Stimulated activated CD8-positive, alpha-beta memory T cell treated with anti-CD3 and anti-CD28 coated beads, Interleukin-7, amount 100 ng/mL, for 24 hours (primary cell): ENCODE data around the gene ARHGAP8.
"Not testable (repeated sequence)": the region's sequence is repeated elsewhere in the genome, so short reads cannot be mapped to it uniquely, and the experiment has no call there.

Experiments
- DNase-seq: peaks from one replicate; pipeline ENCODE4 v3.0.0-alpha.2; 2020; ENCODE audit warnings: low read depth

ARHGAP8 gene

DNA sequence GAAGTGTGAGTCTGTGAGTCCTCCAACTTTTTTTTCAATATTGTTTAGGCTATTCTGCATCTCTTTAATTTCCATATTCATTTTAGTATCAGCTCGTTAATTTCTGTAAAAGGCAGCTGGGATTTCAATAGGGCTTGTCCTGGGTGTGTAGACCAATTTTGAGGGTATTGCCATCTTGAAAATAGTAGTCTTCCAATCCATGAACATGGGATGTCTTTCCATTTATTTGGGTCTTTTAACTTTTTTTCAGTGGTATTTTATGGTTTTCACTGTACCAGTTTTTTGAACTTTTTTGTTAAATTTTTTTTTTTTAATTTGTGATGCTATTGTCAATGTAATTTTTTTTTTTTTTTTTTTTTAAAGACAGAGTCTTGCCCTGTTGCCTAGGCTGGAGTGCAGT is 79.5 kb downstream of the ARHGAP8 start:
- no peak for DNase-seq

DNA sequence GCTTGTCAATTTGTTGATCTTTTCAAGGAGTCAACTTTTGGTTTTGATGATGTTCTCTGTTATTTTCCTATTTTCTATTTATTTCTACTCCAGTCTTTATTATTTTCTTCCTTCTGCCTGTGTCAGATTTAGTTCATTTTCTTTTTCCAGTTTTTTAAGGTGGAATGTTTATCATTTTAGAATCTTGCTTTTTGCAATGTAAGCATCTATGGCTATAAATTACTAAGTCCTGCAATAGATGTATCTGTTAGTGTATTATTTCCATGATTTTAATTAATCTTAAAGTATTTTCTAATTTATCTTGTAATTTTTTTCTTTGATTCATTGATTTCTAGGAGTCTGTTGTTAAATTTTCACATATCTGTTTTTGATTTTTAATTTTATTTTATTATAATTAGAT is 81.7 kb downstream of the ARHGAP8 start:
- no peak for DNase-seq

DNA sequence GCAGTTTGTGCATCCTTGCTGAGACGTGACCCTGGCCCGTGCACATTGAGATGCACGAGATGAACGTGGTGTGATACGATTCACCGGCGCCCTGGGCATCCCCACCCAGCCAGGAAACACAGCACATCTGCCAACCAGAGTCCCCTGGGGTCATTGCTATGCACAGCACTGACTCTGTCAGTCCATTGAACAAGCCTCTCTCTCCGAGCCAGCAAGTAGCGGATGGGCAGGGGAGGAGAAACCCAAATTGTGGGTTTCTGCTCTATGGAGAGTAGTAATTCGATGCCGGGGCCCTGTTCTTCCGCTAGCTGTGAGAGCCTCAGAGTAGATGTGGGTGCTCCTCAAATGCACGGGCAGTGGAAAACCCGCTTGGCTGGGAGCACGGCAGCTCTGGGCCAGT is 85.1 kb downstream of the ARHGAP8 start:
- DNase-seq = no peak

DNA sequence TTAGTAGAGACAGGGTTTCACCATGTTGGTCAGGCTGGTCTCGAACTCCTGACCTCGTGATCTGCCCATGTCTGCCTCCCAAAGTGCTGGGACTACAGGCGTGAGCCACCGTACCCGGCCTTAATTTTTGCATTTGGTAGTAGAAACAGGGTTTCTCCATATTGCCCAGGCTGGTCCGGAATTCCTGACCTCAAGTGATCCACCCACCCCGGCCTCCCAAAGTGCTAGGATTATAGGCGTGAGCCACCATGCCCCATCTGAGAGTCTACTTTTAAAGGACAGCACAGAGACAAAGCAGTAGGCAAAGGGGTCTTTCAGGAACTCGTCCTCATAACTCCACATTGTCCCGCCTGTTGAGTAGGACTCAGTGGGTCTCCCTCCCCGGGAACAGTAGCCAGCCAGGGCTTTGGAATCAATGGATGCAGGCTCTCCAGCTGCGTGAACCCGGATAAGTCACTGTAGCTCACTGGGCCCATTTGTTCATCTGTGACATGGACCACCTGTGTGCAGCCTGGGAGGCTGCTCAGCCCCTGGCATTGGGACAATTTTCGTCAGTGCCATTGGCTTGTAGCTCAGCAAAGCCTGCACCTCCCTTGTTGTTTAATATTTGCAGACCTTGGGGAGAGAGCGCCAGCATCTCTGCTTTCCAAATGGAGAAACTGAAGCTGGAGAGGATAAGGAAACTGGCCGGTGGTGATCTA is 86.1 kb downstream of the ARHGAP8 start:
- no peak for DNase-seq

DNA sequence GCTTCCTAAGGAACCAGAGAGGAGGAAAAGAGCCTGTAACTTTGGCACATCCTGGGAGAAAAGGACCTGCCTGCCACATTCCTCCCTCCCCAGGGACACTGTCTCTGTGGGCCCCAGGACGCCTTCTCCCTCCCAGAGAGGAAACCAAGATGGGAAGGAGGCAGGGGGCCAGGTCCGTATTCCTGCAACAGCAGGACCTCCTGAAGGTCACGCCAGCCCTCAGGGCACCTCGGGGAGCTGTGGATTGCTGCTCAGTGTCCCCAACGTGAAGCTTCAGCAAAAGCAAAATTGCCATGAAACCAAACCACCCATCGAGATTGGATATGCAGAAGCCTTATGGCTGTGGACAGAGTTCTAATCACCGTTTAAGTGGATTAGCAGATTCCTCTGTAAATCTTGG is 86.7 kb downstream of the ARHGAP8 start:
- DNase-seq = no peak

DNA sequence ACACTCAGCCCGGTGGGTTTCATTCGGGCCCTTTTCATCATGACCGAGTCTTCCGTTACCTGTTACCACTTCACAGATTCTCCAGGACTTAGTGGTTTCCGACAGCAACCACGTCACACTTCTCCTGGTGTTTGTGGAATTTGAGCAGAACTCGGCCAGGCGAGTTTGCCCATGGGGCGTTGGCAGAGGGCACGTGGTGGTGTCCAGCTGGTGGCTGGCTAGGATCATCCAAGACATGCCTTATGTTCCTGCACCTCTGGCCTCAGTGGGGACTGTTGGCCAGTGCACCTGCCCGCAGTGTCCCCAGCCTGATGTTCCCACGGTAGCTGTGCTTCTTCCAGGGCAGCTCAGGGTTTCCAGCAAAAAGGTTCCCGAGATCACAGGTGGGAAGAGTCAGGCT is 87.3 kb downstream of the ARHGAP8 start:
- DNase-seq = no peak

DNA sequence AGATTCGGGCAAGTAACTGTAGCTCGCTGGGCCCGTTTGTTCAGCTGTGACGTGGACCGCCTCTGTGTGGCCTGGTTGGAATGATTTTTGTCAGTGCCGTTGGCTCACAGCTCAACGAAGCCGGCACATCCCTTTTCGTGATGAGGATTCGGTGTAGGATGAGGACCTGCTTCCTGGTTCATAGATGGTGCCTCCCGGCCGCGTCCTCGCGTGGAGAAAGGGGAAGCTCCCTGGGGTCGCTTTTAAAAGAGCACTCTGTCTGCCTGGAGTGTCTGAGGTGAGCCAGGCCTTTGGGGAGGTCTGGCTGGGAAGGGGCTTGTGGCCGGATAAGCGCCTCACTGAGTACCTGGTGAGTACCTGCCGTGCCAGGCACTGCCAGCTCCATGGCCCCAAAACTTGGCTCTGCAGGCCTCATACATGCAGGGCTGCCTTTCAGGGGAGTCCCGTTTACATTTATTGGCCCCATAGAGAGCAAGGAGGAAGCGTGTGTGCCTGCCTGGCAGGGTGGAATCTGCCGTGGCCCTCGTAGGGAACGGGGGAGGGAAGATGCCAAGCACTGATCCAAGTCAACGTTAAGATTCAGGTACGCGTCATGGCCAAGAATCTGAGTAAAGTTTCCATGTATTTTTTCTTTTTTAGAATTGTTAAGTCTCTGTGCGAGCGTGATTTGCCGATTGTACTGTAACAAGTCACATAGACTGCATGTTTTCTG is 88.4 kb downstream of the ARHGAP8 start:
- DNase-seq = no peak

DNA sequence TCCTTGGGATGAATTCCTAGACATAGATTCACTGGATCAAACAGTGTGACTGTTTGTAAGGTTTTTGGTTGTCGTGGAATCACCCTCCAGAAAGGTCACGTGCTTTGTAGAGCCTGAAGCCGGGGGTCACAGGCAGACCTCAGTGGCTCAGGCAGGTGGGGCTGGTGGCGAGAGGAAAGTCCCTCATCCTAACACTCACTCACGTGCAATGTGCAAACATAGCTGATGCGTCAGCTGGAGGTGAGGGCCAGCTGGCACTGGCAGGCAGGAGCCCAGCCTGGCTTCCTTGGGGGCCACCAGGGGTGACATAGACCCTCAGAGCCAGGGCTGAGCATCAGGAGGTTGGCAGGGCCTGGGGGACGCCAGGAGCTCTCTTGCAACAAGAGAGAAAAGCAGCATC is 90.0 kb downstream of the ARHGAP8 start:
- no peak for DNase-seq

DNA sequence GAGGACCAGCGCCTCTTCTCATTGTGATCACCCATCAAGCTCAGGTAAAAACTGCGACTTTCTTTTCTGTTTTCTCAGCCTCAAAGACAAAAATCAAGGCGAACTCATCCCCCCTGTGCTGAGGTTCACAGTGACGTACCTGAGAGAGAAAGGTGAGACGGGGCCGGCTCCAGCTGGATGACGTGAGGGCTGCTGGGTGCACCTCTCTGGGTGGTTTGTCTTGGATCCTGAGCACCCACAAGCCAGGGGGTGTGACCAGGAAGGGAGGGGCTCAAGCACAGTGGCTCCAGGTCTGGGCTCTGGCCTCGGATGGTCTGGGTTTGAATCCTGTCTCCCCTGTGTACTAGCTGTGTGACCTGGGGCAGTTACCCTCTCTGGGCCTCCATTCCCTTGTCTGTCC is 92.8 kb downstream of the ARHGAP8 start:
- DNase-seq = no peak

DNA sequence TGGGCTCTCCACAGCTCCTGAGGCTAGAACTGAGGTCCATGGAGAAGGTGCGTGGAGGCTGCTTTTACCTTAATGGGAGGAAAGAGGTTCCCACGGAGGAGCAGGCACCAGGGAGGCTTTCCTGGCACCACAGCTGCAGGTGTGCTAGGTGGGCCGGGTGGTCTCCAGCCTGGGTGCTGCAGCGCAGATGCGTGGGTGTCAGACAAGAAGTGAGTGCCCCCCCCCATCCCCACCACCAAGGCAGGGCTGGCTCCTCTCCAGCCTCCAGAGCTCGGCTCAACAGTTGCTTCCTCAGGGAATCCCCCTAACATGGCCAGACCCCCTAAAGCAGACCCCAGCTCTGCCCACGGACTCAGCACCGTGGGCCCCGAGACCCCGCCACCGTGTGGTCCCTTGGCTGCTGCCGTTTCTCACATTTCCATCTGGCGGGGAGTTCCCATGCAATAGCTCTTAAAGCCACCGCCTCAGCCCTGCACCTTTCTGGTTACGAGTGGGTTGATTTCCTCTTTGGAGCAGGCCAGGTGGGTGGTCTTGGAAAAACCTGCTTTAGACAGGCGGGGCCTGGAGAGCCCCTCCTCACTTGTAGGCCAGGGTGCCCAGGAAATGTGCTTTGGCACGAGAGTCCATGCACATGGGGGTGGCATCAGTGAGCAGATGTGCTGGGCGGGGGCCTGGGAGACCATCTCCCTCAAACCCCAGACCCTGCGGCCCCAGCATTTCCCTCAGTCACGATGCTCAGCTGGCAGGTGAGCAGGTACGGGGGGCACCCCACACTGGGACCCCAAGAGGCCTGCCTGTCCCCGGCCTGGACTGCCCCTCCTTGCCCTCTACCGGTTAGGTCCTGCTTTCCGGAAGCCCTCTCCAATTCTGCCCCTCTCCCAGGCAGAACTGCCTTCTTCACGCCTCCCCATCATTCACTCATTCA is 93.7 kb downstream of the ARHGAP8 start:
- DNase-seq = no peak

DNA sequence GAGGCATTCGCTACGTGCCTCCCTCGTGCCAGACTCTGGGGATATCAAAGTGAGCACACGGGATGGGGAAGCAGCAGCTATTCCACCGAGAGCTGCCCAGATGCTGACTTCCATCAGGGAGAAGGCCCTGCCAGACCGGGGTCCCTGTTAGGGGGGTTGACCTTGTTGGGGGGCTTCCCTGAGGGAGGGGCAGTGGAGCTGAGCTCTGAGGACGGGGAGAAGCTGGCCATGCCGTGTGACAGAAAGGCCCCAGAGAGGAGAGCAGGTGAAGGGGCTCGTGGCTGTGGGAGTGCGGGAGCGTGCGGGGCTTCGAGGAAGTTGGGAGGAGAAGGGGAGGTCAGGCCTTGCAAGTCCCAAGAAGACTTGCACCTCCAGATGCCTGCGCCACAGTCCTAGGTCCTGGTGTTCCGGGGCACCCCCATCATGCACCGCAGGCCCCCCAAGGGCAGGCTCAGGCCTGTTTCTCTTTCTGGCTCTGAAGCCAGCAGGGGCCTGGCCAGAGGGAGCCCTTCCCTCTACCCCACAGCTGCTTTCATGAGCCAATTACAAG is 94.4 kb downstream of the ARHGAP8 start:
- DNase-seq = no peak

DNA sequence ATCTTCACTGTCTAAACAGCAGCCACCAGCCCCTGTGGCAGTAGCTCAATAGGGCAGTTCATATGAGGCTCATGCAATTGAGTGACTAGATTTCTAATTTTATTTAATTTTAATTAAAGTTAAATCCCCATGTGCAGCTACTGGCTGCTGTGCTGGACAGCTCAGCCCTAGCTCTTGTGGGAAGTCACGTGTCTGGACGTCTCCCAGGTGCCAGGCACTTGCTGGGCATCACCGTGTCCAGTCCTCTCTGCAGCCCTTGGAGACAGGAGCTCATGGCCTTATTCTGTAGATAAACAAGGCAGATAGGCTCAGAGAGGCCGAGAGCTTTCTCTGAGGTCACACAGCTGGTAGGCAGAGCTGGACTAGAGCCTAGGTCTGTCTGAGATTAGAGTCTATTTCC is 95.0 kb downstream of the ARHGAP8 start:
- DNase-seq = no peak

DNA sequence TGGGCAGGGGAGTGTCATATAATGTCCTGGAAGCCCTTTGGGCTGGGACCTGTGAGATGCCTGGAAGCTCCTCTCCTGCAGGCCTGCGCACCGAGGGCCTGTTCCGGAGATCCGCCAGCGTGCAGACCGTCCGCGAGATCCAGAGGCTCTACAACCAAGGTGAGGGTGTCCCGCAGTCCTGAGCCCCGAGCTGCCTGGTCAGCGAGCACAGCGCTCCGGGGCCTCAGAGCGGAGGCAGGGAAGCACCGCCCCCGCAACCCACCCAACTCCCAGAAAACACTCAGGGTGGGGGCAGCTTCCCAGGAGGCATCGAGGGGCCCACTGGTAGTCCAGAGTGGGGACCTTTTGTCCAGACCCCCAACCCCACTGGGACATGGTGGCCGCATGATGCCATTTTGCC is 95.5 kb downstream of the ARHGAP8 start:
- no peak for DNase-seq

DNA sequence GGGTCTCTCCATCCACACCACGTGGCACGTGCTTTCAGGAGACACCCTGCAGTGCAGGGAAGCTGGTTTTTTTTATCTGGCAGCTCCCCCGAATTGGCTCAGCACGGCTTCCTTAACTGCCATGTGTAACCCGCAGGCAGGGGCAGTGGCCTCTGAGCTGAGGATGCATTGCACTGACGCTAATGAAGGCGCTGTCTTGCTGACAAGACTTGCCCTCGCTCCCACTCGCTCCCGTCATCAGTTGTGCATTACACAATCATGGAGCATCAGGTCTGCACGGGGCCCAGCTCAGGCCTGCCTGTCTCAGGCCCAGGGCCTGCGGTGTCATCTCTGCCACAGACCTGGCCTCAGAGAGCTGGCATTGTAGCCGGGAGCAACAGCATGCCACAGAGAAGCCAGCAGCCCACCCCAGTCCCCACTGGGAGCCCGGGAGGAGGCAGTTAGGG is 95.9 kb downstream of the ARHGAP8 start:
- no peak for DNase-seq

DNA sequence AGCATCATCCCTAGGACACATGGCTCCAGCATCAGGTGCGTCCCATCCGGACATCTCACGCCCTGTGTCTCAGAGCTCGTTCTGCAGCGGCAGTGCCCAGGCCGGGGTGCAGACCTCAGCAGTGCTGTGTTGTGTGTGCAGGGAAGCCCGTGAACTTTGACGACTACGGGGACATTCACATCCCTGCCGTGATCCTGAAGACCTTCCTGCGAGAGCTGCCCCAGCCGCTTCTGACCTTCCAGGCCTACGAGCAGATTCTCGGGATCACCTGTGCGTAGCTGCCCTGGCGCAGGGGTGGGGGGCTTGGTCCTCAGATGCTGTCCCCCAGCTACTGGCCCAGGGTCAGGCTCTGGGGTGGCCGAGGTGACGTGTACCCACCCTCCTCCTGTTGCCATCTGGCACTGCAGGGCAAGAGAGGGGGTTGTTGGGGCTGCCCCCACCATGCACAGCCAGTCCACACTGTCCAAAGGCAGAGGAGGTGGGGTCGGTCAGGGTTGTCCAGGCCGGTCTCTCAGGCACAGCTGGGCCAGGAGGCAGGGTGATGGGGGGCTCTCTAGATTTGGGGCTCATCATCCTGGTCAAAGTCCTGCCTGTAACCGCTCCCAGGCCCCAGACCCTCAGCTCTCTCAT is 96.5 kb downstream of the ARHGAP8 start:
- DNase-seq = no peak

DNA sequence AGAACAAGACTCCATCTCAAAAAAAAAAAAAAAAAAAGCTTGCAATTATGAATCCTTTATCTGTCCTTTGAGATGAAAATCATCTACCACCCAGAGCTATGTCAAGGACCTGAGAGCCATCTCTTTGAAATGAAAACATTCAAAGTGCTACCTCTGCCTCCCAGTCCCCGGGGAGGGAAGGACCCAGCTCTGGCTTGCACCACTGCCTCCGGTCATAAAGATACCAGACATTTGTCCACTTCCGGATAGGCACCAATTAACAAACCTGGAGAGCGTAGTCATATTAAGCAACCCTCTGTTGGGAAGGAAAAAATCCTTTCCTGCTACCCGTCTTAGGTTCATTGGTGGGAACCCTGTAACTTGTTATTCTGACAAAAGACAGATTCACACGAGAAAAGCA is 98.6 kb downstream of the ARHGAP8 start:
- no peak for DNase-seq

DNA sequence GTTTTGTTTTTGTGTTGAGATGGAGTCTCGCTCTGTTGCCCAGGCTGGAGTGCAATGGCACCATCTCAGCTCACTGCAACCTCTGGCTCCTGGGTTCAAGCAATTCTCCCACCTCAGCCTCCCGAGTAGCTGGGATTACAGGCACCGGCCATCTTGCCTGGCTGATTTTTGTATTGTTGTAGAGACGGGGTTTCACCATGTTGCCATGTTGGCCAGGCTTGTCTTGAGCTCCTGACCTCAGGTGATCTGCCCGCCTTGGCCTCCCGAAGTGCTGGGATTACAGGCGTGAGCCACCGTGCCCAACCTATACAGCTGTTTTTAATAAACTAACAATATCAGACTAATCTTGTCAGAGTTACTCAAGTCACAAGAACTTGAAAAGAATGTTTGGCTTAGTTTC is 102.3 kb downstream of the ARHGAP8 start:
- DNase-seq = not testable (repeated sequence)

DNA sequence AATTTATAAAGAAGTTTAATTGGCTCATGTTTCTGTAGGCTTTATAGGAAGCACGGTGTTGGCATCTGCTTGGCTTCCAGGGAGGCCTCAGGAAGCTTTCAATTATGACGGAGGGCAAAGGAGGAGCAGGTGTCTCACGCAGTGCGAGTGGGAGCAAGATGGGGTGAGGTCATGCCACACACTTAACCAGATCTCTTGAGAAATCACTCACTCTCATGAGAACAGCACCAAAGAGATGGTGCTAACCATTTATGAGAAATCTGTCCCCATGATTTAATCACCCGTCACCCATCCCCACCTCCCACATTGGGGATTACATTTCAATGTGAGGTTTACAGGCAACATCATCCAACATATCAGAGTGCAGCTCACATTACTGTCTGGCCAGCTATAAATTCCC is 103.5 kb downstream of the ARHGAP8 start:
- no peak for DNase-seq

DNA sequence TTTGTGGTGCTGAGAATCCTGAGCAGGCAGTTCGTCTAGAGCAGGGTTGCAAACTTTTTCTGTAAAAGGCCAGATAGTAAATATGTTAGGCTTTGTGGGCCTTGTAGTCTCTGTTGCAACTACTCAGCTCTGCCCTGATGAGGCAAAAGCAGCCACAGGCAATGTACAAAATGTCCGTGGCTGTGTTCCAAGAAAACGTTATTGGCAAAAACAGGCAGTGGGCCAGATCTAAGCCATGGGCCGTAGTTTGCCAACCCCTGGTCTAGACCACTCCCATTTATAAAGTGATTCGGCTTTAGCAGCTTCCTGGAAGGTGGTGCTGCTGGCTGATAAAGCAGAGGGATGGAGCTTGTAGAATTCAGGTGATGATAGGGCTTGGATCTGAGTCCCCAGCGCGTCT is 106.4 kb downstream of the ARHGAP8 start:
- DNase-seq = not testable (repeated sequence)

DNA sequence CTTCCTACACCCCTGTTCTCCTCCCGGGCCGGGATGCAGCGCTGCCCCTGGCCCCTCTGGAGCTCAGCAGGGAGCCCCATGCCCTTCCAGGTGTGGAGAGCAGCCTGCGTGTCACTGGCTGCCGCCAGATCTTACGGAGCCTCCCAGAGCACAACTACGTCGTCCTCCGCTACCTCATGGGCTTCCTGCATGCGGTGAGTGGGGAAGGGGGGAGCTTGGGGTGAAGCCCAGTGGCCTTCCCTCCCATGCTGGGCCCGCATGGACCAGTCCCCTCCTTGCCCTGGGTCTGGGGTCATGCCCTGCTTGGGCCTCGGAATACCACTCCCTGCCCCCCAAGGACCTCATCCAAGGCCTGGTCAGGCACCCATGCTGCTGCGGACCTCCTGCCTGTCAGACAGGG is 107.3 kb downstream of the ARHGAP8 start:
- DNase-seq = no peak

DNA sequence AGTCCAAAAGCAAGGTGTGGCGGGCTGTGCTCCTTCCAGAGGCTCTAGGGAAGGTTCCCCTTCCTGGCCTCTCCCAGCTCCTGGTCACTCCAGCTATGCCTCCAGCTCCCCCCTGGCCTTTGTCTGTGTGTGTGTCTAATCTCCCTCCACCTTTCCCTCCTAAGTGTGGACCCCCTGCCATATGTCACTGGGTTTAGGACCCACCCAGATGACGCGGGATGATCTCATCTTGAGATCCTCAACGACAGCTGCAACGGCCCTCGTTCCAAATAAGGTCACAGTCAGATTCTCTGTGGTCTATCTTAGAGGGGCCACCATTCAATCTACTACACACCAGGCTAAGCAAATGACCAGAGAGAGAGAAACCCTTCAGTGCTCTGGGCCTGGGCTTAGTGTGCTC is 107.9 kb downstream of the ARHGAP8 start:
- DNase-seq = no peak

DNA sequence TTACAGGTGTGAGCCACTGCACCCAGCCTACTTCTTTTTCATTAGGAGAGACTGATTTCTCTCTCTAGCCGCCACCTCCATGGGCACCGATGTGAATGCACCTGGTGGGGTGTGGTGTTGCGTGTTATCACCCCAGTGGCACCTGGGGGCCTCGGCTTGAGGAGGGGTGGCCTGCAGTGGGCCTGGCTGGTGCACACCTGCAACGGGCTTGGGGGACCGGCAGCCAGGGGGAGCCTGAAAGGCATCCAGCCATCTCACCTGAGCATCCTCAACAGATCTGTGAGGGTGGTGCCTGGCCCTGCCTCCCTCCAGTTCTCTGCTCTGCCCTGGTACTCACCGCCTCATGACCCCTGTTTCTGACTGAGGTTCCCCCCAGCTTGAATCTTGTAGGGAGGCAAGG is 108.9 kb downstream of the ARHGAP8 start:
- DNase-seq = no peak
